UCSD-AML1 (cell line): Measurements from ENCODE around the gene ACOXL.

Experiments used
- DNase-seq: peaks from one replicate; lab custom pipeline; 2025; ENCODE audit not compliant: unreplicated experiment; lab: John Stamatoyannopoulos, UW

The ACOXL gene

GRCh38 chr2:110718382-110718781 is 14.0 kb upstream of the ACOXL start:
- no peak for DNase-seq

GRCh38 chr2:110718990-110719389 is 13.4 kb upstream of the ACOXL start:
- no peak for DNase-seq

GRCh38 chr2:110720547-110720946 is 11.8 kb upstream of the ACOXL start:
- DNase-seq: no peak

- no peak for DNase-seq
Observed at GRCh38 chr2:110724820-110725219, 7.6 kb upstream of the ACOXL start.

- no peak for DNase-seq
Observed at GRCh38 chr2:110725370-110725769, 7.0 kb upstream of the ACOXL start.

- DNase-seq: no peak
Observed at GRCh38 chr2:110725859-110726258, 6.5 kb upstream of the ACOXL start.

- no peak for DNase-seq
Observed at GRCh38 chr2:110726285-110726684, 6.1 kb upstream of the ACOXL start.

GRCh38 chr2:110727923-110728322 is 4.5 kb upstream of the ACOXL start:
- no peak for DNase-seq

GRCh38 chr2:110729106-110729505 is 3.3 kb upstream of the ACOXL start:
- no peak for DNase-seq

- no peak for DNase-seq
Observed at GRCh38 chr2:110731064-110731463, 1.3 kb upstream of the ACOXL start.

GRCh38 chr2:110735366-110735765 is 3.0 kb downstream of the ACOXL start:
- no peak for DNase-seq

- no peak for DNase-seq
Observed at GRCh38 chr2:110737783-110738182, 5.4 kb downstream of the ACOXL start.

- DNase-seq: no peak
Observed at GRCh38 chr2:110740747-110741349, 8.5 kb downstream of the ACOXL start.

- no peak for DNase-seq
Observed at GRCh38 chr2:110741491-110741980, 9.2 kb downstream of the ACOXL start.

- DNase-seq: no peak
Observed at GRCh38 chr2:110742412-110742811, 10.0 kb downstream of the ACOXL start.

- no peak for DNase-seq
Observed at GRCh38 chr2:110743600-110743999, 11.2 kb downstream of the ACOXL start.

- DNase-seq: no peak
Observed at GRCh38 chr2:110744429-110744828, 12.1 kb downstream of the ACOXL start.

GRCh38 chr2:110745048-110745447 is 12.7 kb downstream of the ACOXL start:
- DNase-seq: no peak

GRCh38 chr2:110746586-110747521 is 14.5 kb downstream of the ACOXL start:
- no peak for DNase-seq

GRCh38 chr2:110747522-110748488 is 15.4 kb downstream of the ACOXL start:
- no peak for DNase-seq

- no peak for DNase-seq
Observed at GRCh38 chr2:110748489-110748867, 16.1 kb downstream of the ACOXL start.
